OCI-LY7 (cell line): ENCODE measurements around the gene TDRD9.

Experiments used
- CTCF ChIP-seq: fragments of 200-600 bp; sonication (generic); conservative IDR thresholded peaks from 2 replicates; pipeline ENCODE4 v1.5.1; 2014; ENCODE audit warnings: mild to moderate bottlenecking, antibody characterized with exemption, low read length, moderate library complexity, mixed read lengths
- EZH2phosphoT487 ChIP-seq: fragments of 200-600 bp; sonication (generic); IDR thresholded peaks from 2 replicates; pipeline ENCODE4 v1.6.1; 2018; ENCODE audit warnings: low read depth, borderline replicate concordance, mild to moderate bottlenecking, mixed run types, antibody characterized with exemption, low read length, moderate library complexity, mixed read lengths

GRCh38 chr14:103880348-103881267, 47.6 kb upstream of the TDRD9 start:
- no peak for TF ChIP-seq CTCF
- TF ChIP-seq EZH2phosphoT487, result no peak
